GM12873 (cell line): ENCODE data around the gene ZNF142.
A peak's percentile ranks its signal among the peaks of the same experiment; 100 is the strongest.

Experiments used
- TF ChIP-seq, protein P1 (sequence below): IDR thresholded peaks from 2 replicates; pipeline ENCODE4 v1.5.1; 2012; ENCODE audit warnings: low read depth, mild to moderate bottlenecking, moderate library complexity, low read length, control low read depth; ENCODE audit not compliant: insufficient read depth; ENCODE audit errors: missing control alignments

The ZNF142 gene

DNA sequence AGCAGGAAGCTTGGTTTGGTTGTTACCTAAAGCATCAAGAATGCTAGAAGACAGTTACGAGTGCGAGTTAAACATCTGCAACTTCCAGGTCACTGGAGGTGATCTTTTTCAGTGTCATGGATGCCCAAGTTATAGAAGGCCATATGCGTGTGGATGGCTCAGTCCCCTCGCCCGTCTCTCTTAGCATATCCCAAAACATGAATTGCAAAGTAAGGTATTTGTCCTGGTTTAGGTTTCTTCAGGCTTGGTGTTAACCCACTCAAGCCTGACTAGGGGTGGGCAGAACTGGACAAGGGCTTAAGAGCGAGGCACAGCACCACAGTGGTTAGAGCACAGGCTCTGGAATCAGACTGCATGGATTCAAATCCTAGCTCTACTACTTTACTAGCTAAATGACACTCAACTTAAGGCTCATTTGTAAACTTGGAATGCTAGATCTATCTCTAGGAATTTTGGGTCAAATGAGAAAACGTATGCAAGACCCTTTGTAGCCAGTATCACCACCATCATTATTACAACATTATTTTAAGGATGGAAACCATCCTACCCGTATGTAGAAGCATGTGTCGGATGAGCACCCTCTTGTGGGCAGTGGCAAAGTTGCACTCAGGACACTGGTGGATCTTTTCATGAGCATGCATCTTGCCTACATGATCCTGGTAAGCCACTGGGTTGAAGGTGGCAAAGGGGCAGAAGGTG lies 11.2 kb downstream of the ZNF142 start:
- TF ChIP-seq, protein P1, sequence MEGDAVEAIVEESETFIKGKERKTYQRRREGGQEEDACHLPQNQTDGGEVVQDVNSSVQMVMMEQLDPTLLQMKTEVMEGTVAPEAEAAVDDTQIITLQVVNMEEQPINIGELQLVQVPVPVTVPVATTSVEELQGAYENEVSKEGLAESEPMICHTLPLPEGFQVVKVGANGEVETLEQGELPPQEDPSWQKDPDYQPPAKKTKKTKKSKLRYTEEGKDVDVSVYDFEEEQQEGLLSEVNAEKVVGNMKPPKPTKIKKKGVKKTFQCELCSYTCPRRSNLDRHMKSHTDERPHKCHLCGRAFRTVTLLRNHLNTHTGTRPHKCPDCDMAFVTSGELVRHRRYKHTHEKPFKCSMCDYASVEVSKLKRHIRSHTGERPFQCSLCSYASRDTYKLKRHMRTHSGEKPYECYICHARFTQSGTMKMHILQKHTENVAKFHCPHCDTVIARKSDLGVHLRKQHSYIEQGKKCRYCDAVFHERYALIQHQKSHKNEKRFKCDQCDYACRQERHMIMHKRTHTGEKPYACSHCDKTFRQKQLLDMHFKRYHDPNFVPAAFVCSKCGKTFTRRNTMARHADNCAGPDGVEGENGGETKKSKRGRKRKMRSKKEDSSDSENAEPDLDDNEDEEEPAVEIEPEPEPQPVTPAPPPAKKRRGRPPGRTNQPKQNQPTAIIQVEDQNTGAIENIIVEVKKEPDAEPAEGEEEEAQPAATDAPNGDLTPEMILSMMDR: peak; percentile 93

DNA sequence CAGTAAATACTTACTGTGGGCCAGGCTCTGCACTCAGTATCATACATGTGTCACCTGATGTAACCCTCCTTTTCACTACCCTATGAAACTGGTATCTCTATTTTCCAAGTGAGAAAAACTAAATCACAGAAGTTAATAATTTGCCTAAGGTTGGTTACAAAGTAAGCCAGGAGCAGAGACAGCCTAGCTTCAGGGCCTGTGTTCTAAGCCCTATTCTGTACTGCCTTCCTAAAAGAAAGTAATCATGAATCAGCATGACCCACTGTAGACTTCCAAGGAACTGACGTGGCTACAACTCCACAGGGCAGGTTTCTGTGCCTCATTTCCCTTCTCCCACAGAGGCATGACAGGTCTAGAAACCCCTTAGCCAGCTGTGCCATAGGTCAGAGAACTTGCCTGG lies 14.3 kb downstream of the ZNF142 start:
- TF ChIP-seq, protein P1: no peak

- TF ChIP-seq, protein P1: no peak
Measured at GRCh38 chr2:218644721-218645120, 14.7 kb downstream of the ZNF142 start.

DNA sequence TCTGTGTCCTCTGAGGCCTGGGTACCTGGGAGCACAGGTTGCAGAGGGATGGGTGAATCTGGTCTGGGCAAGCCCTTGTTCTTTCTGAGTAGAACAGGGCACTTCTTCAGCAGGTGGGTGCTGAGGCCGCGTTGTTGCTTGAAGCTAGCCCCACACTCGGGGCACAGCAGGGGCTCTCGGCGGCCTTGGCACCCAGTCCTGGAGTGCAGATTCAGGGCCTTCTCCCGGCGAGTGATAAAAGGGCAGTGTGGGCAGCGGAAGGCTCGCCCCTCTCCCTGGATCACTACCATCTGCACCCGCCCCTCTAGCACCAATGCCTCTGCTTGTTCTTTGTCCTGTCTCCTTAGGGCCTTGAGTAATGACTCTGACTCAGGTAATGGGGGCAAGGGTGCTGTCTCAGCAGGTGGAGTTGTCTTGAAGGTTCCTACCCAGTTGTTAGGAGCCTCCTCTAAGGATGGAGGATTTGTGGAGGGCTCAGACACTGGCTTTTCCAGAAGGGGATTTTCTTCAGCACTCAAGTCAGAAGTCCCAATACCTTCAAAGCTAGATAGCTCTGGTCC lies 15.6 kb downstream of the ZNF142 start:
- TF ChIP-seq, protein P1: no peak

- TF ChIP-seq, protein P1: no peak
Measured at GRCh38 chr2:218642786-218643185, 16.6 kb downstream of the ZNF142 start.

DNA sequence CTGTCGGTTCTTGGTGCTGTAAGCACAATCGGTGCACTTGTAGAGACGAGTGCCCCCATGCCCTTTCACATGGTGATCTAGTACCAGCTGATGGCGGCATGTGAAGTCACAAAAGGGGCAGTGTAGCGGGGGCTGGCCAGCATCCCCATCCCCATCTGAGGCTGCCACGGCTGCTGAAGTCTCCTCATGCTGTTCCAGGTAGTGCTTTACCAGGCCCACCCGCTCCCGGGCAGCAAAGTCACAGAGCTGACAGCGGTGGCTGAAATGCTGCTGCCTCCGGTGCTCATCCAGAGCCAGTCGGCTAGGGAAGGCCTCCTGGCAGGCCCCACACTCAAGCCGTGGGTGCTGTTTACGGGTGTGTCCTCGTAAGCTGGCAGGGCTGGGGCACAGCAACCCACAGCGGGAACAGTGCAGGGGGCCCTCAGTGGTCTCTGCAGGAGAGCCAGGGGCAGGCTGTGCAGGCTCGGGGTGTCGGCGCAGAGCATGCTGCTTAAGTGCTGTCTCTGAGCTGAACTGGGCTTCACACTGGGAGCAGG lies 17.2 kb downstream of the ZNF142 start:
- TF ChIP-seq, protein P1: no peak

- TF ChIP-seq, protein P1: no peak
Measured at GRCh38 chr2:218638372-218638771, 21.1 kb downstream of the ZNF142 start.
